ENCODE results near the gene ZNF667.

DNA sequence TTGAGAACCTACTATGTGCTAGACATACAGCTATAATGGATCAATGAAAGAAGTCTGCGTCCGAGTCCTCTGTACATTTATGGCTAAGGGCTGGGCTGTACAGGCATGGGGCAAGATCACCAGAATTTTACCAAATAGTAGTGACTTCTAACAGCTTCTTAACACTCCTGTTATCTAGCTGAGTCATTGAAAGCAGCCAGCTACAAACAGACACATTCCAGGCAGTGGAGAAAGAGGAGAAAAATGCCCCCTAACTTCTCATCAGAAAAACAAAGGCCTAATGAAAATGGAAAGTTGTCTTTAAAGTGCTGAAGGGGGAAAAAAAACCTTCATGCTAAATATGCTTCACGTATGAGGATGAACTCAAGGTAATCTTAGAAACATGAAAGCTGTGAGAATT lies 14.3 kb upstream of the ZNF667 start:
- TF ChIP-seq ARNTL (CRISPR knock-in tag; IDR thresholded peaks at IDR 0.05; ENCODE audit: borderline replicate concordance, low read depth): no peak
- TF ChIP-seq, protein P1, sequence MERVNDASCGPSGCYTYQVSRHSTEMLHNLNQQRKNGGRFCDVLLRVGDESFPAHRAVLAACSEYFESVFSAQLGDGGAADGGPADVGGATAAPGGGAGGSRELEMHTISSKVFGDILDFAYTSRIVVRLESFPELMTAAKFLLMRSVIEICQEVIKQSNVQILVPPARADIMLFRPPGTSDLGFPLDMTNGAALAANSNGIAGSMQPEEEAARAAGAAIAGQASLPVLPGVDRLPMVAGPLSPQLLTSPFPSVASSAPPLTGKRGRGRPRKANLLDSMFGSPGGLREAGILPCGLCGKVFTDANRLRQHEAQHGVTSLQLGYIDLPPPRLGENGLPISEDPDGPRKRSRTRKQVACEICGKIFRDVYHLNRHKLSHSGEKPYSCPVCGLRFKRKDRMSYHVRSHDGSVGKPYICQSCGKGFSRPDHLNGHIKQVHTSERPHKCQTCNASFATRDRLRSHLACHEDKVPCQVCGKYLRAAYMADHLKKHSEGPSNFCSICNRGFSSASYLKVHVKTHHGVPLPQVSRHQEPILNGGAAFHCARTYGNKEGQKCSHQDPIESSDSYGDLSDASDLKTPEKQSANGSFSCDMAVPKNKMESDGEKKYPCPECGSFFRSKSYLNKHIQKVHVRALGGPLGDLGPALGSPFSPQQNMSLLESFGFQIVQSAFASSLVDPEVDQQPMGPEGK (CRISPR knock-in tag; IDR thresholded peaks at IDR 0.05; ENCODE audit: borderline replicate concordance): no peak
- TF ChIP-seq ZFP3 (CRISPR knock-in tag; IDR thresholded peaks at IDR 0.05): no peak
- no peak for TF ChIP-seq SNAI2 (CRISPR knock-in tag; IDR thresholded peaks at IDR 0.05)
- no peak for TF ChIP-seq GLIS3 (CRISPR knock-in tag; IDR thresholded peaks at IDR 0.05)
- TF ChIP-seq ZFP30 (CRISPR knock-in tag; IDR thresholded peaks at IDR 0.05): no peak
- no peak for TF ChIP-seq ZC3H10 (CRISPR knock-in tag; IDR thresholded peaks at IDR 0.05)

Measured in SK-N-SH treated with all-trans-retinoic acid at 6 μM for 48 hours (cell line).